Fibroblast of skin of left quadriceps (primary cell): Measurements from ENCODE around the gene GPER1.

Source experiments
- DNase-seq, 2 experiments: peaks; one replicate each; pipeline ENCODE4 v3.0.0-alpha.2; 2013; ENCODE audit warnings: low read depth in 2 of 2

The GPER1 gene

GRCh38 chr7:1053816-1054370 is 34.0 kb upstream of the GPER1 start:
- no peak for DNase-seq

GRCh38 chr7:1054438-1054837 is 33.5 kb upstream of the GPER1 start:
- DNase-seq, result no peak

GRCh38 chr7:1054861-1055450 is 33.0 kb upstream of the GPER1 start:
- DNase-seq, result no peak

- no peak for DNase-seq
Observed at GRCh38 chr7:1055491-1055955, 32.4 kb upstream of the GPER1 start.

- no peak for DNase-seq
Observed at GRCh38 chr7:1055956-1056784, 31.7 kb upstream of the GPER1 start.

- DNase-seq, result no peak
Observed at GRCh38 chr7:1056785-1057410, 31.0 kb upstream of the GPER1 start.

GRCh38 chr7:1057416-1058291 is 30.3 kb upstream of the GPER1 start:
- DNase-seq, result no peak

GRCh38 chr7:1058311-1058710 is 29.6 kb upstream of the GPER1 start:
- no peak for DNase-seq

- DNase-seq, result peak in 1 of 2 experiments; percentile 20
Observed at GRCh38 chr7:1058821-1059199, 29.1 kb upstream of the GPER1 start.

- no peak for DNase-seq
Observed at GRCh38 chr7:1059200-1060091, 28.5 kb upstream of the GPER1 start.

GRCh38 chr7:1060315-1061072 is 27.4 kb upstream of the GPER1 start:
- DNase-seq, result no peak

GRCh38 chr7:1061180-1061579 is 26.7 kb upstream of the GPER1 start:
- DNase-seq, result no peak

GRCh38 chr7:1062296-1063294 is 25.3 kb upstream of the GPER1 start:
- no peak for DNase-seq

GRCh38 chr7:1063361-1063760 is 24.6 kb upstream of the GPER1 start:
- DNase-seq, result no peak

GRCh38 chr7:1064581-1064980 is 23.3 kb upstream of the GPER1 start:
- no peak for DNase-seq

- DNase-seq, result no peak
Observed at GRCh38 chr7:1065263-1065584, 22.7 kb upstream of the GPER1 start.

- DNase-seq, result no peak
Observed at GRCh38 chr7:1065585-1066241, 22.2 kb upstream of the GPER1 start.

- DNase-seq, result no peak
Observed at GRCh38 chr7:1066242-1066588, 21.7 kb upstream of the GPER1 start.
